ENCODE data around the gene SRPRB. TPM values are rescaled to one million over a fixed set of nuclear protein-coding genes. Genes with fewer than 3 reads are reported as not detected.

The SRPRB gene
- total and polyA plus RNA-seq, 2 experiments from 2014 or later: 25.6 to 36.0 TPM

DNA sequence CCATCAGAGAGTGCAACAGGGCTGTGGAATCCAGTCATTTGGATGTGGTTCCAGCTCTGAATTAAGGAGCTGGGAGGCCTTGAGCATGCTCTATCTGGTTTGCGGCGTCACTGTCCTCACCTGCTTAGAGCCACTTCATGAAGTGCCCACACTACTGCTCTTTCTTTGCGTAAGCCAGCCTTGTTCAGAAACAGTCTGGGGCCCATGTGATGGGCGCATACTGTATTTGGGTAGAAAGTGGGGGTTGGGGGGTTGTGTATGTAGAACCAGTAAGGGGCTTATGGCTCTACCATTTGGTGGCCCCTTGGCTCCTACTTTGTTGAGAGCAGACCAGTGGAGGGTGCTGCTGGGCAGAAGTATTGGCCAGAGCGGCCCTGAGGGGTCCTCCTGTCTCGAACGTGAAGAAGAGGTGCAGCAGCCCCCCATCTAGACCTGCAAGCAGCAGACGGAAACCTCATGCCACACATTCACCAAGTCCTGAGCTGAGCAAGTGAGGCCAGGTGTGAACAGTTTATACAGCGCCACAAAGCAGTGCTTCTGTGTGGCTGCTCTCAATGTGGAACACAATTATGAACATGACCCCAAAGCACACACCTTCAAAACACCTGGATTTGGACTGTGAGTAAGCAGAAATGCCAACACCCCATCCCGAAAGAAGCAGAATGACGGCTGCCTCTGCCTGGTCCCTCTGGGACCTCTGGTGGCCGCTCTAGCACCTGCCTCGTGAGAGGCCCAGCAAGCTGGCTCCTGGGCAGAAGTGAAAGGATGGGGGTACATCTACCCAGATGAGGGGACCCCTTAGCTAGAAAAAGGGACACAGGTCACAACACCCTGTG lies 26.6 kb downstream of the SRPRB start:
- H3K27me3 Mint-ChIP-seq (ENCODE audit: insufficient read depth, low read depth, poor library complexity): peaks cover 3% of the 10 kb centered on the region
- DNase-seq (ENCODE audit: low spot score) (peak; percentile 25), ATAC-seq (peak; percentile 53)
- Histone ChIP-seq H2AFZ (no peak overlapping the region), H4K20me1 (replicated peaks; ENCODE audit: insufficient read depth) (no peaks in the 10 kb centered on the region), H3K4me1 (ENCODE audit: insufficient read depth) (no peaks in the 10 kb centered on the region), H3K79me2 (replicated peaks; ENCODE audit: insufficient read depth) (no peaks in the 10 kb centered on the region), H3K27ac (ENCODE audit: low read depth) (no peak overlapping the region), H3K4me3 (no peak overlapping the region), H3K9me2 (ENCODE audit: insufficient read depth) (no peaks in the 10 kb centered on the region), H3F3A (replicated peaks; ENCODE audit: low read depth) (no peaks in the 10 kb centered on the region), H3K27me3 (ENCODE audit: insufficient read depth) (no peaks in the 10 kb centered on the region), H3K36me3 (ENCODE audit: insufficient read depth) (no peaks in the 10 kb centered on the region), H3K4me2 (no peak overlapping the region)
- peak overlapping the region; percentile 44; the same call in 1 of the 2 replicates for H3K27ac Mint-ChIP-seq
- TF ChIP-seq CTCF (conservative IDR thresholded peaks at IDR 0.05; ENCODE audit: low read depth in 2 of 2): peak; percentile 34 to 59; a peak in 3 of 4 replicates
- no peak for TF ChIP-seq POLR2AphosphoS5 (IDR thresholded peaks at IDR 0.05; ENCODE audit: low read depth)
- no peaks in the 10 kb centered on the region; the same call in 2 of the 3 replicates for H3K36me3 Mint-ChIP-seq (ENCODE audit: low read depth)
- H3K4me3 Mint-ChIP-seq: no peak overlapping the region
- no peaks in the 10 kb centered on the region for H3K9me3 Mint-ChIP-seq
- H3K4me1 Mint-ChIP-seq: peaks cover 3% of the 10 kb centered on the region; the same call in 1 of the 3 replicates

GRCh38 chr3:133832802-133833144 lies 27.2 kb downstream of the SRPRB start:
- H3F3A ChIP-seq (replicated peaks; ENCODE audit: low read depth): no peaks in the 10 kb centered on the region
- H3K4me2 ChIP-seq: no peak overlapping the region
- H3K9me2 ChIP-seq (ENCODE audit: insufficient read depth): no peaks in the 10 kb centered on the region
- TF ChIP-seq CTCF (conservative IDR thresholded peaks at IDR 0.05; ENCODE audit: low read depth in 2 of 2) (no peak; a peak in 1 of 4 replicates), STAT1 (IDR thresholded peaks at IDR 0.05; ENCODE audit: unreplicated experiment) (no peak), ZNF331 (CRISPR knock-in tag; IDR thresholded peaks at IDR 0.05; ENCODE audit: low read depth) (no peak), CREB1 (CRISPR knock-in tag; IDR thresholded peaks at IDR 0.05; ENCODE audit: low read depth) (no peak), JUNB (IDR thresholded peaks at IDR 0.05; ENCODE audit: unreplicated experiment) (no peak), ZNF114 (CRISPR knock-in tag; IDR thresholded peaks at IDR 0.05) (no peak), NANOG (IDR thresholded peaks at IDR 0.05; ENCODE audit: borderline replicate concordance) (no peak), POLR2AphosphoS5 (IDR thresholded peaks at IDR 0.05; ENCODE audit: low read depth) (no peak), EZH2 (IDR thresholded peaks at IDR 0.05; ENCODE audit: low read depth, unreplicated experiment) (no peak)
- TF ChIP-seq, protein P1, sequence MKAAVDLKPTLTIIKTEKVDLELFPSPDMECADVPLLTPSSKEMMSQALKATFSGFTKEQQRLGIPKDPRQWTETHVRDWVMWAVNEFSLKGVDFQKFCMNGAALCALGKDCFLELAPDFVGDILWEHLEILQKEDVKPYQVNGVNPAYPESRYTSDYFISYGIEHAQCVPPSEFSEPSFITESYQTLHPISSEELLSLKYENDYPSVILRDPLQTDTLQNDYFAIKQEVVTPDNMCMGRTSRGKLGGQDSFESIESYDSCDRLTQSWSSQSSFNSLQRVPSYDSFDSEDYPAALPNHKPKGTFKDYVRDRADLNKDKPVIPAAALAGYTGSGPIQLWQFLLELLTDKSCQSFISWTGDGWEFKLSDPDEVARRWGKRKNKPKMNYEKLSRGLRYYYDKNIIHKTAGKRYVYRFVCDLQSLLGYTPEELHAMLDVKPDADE (IDR thresholded peaks at IDR 0.05): no peak
- Mint-ChIP-seq H3K4me1 (peaks cover 3% of the 10 kb centered on the region; the same call in 1 of the 3 replicates), H3K27ac (no peak overlapping the region), H3K4me3 (no peak overlapping the region), H3K27me3 (ENCODE audit: insufficient read depth, low read depth, poor library complexity) (peaks cover 3% of the 10 kb centered on the region), H3K9me3 (no peaks in the 10 kb centered on the region), H3K36me3 (ENCODE audit: low read depth) (no peaks in the 10 kb centered on the region; the same call in 2 of the 3 replicates)
- H3K4me1 ChIP-seq (ENCODE audit: insufficient read depth): no peaks in the 10 kb centered on the region
- no peak overlapping the region for H2AFZ ChIP-seq
- DNase-seq (ENCODE audit: low spot score) (no peak), ATAC-seq (no peak)
- H3K79me2 ChIP-seq (replicated peaks; ENCODE audit: insufficient read depth): no peaks in the 10 kb centered on the region
- H3K36me3 ChIP-seq (ENCODE audit: insufficient read depth): no peaks in the 10 kb centered on the region
- no peaks in the 10 kb centered on the region for H3K27me3 ChIP-seq (ENCODE audit: insufficient read depth)
- no peaks in the 10 kb centered on the region for H4K20me1 ChIP-seq (replicated peaks; ENCODE audit: insufficient read depth)
- H3K4me3 ChIP-seq: no peak overlapping the region
- no peak overlapping the region for H3K27ac ChIP-seq (ENCODE audit: low read depth)
